Measurements from ENCODE around the gene PRELID3B.
"Not testable (repeated sequence)": the region's sequence is repeated elsewhere in the genome, so short reads cannot be mapped to it uniquely, and the experiment has no call there.

PRELID3B gene

DNA sequence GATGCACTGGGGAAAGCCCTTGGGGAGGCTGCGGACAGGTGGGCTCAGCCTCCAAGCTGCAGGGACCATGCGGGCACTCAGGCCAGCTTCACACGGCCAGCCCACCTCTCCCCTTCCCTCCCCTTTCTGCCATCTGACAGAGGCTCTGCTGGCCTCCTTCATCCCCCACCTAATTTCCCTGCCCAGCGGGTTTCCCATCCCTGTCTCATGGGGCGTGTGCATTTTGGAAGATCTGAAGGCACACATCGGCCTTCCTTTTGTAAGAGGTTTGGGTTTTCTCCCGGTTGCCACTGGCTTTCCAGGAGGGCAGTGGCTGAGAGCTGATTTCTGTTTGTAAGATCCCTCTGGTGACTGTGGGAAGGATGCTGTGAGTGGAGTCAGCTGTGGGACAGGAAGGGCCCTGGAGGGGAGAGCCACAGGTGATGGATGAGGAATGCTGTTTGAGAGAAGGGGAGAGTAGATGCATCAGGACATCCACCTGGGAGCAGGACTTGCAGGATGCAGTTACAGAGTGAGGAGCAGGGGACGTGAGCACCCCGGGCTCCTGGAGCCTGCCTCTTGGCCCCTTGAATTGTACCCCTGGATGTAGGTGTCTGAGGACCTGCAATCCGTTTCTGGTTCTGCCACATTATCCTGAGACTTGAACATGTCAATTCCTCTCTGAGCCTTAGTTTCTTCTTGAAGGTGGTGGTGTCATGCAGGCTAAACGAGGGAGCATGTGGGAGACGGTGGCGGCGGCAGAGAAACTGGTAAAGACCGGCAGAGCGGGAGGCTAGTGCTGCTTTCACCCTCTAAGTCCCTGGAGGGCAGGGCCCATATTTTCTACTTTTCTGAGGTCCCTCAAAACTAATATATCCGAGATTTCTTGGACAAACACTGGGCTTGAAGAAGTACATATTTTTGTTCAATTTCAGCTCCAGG lies 29.3 kb downstream of the PRELID3B start:
- TF ChIP-seq, protein P1, sequence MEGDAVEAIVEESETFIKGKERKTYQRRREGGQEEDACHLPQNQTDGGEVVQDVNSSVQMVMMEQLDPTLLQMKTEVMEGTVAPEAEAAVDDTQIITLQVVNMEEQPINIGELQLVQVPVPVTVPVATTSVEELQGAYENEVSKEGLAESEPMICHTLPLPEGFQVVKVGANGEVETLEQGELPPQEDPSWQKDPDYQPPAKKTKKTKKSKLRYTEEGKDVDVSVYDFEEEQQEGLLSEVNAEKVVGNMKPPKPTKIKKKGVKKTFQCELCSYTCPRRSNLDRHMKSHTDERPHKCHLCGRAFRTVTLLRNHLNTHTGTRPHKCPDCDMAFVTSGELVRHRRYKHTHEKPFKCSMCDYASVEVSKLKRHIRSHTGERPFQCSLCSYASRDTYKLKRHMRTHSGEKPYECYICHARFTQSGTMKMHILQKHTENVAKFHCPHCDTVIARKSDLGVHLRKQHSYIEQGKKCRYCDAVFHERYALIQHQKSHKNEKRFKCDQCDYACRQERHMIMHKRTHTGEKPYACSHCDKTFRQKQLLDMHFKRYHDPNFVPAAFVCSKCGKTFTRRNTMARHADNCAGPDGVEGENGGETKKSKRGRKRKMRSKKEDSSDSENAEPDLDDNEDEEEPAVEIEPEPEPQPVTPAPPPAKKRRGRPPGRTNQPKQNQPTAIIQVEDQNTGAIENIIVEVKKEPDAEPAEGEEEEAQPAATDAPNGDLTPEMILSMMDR (IDR thresholded peaks at IDR 0.05; ENCODE audit: low read depth, low read length, missing control alignments), result no peak
- no peak overlapping the region for H3K4me3 ChIP-seq (ENCODE audit: low read depth, low read length)
- DNase-seq (ENCODE audit: low read depth), result no peak

DNA sequence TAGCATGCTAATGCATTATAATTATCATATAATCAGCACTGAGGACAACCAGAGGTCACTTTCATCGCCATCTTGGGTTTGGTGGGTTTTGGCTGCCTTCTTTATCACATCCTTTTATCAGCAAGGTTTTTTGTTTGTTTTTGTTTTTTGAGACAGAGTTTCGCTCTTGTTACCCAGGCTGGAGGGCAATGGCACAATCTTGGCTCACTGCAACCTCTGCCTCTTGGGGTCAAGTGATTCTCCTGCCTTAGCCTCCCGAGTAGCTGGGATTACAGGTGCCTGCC lies 30.8 kb downstream of the PRELID3B start:
- not testable (repeated sequence) for DNase-seq (ENCODE audit: low read depth); H3K4me3 ChIP-seq (ENCODE audit: low read depth, low read length)

DNA sequence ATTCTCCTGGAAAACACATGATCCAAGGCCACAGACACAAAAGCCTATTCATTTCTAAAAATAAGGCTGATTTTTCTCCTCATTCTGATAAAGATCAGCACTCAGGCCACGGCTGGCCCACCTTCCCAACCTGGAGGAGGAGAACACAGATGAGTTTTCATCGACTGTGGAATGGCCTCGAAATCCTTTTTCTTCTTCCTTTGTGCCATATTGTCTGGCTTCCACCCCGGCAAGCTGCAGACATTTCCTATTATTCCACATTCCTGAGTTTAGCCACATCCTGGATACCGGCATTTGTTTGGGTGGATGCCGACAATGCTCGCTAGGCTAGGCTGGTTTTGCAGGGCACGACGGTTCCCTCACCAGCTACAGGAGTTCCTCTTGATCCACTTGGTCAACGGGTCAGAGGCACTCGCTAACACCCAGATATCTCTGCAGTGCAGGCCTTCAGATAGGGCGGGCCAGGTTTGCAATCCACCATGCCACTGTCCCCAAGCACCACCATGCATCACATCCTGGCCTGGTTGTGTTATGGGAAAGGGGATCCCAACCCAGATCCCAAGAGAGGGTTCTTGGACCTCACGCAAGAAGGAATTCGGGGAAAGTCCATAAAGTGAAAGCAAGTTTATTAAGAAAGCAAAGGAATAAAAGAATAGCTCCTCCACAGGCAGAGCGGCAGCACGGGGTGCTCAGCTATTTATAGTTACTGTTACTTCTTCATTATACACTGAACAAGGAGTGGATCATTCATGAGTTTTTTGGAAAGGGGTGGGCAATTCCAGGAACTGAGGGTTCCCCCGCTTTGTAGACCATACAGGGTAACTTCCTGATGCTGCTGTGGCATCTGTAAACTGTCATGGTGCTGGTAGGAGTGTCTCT lies 31.4 kb downstream of the PRELID3B start:
- no peak overlapping the region for H3K4me3 ChIP-seq (ENCODE audit: low read depth, low read length)
- no peak for DNase-seq (ENCODE audit: low read depth)
- TF ChIP-seq, protein P1 (IDR thresholded peaks at IDR 0.05; ENCODE audit: low read depth, low read length, missing control alignments), result no peak

DNA sequence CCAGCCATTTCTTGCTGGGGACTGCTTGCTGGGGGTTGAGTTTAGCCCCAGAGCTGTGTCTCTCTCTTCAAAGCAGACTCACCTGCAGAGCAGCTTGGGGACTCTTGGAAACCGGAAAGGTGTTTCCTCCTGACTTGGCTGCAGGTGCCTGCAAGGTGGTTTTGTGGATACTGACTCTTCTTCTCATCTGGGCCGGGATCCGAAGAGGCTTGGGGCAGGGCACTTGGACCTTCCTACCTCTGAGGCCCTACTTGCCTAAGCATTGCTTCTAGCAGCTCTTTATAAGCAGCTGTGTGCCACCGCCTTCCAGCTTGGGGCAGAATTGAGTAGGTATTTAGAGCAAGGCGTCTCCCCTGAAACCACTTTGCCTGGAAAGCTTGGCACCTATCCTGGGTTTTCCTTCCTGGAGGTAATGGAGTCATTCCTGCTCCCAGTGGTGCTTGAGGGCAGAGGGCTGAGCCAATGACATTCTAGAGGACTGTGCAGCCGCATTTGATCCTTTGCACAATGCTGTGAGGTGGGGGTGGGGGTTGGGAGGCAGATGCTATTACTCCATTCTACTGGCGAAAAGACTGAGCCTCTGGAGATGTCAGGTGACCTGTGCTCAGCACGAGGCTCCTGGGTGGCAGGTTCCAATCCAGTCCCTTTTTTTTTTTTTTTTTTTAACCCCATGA lies 32.1 kb downstream of the PRELID3B start:
- H3K4me3 ChIP-seq (ENCODE audit: low read depth, low read length), result no peak overlapping the region
- TF ChIP-seq, protein P1 (IDR thresholded peaks at IDR 0.05; ENCODE audit: low read depth, low read length, missing control alignments), result no peak
- no peak for DNase-seq (ENCODE audit: low read depth)

DNA sequence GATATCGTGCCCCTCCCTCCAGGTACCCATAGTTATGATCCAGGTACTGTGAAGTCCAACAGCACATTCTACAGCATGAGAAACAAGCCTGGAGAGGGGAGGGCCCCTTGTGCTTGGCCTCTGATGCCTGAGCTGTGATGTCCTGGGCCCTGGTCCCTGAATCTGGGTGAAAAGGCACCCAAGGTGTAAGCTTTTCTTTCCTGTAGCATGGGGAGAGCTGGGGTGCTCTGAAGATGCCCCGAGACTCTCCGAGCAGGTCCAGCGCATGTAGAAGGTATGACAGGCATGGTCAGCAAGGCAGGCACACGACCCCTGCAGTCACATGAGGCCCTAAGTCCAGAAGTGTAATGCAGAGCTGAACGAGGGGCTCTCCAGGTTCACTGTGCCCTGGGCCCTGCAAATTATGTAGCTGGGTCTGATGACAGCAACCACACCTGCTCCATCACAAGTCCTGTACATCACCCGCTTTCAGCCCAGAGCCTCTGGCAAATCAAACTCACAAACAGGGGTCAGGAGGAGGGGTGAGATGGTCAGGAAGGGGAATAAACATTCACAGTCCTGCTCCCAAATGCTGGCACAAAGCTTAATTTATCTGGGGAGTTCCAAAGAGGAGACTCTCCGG lies 33.8 kb downstream of the PRELID3B start:
- no peak for DNase-seq (ENCODE audit: low read depth)
- TF ChIP-seq, protein P1 (IDR thresholded peaks at IDR 0.05; ENCODE audit: low read depth, low read length, missing control alignments), result no peak

DNA sequence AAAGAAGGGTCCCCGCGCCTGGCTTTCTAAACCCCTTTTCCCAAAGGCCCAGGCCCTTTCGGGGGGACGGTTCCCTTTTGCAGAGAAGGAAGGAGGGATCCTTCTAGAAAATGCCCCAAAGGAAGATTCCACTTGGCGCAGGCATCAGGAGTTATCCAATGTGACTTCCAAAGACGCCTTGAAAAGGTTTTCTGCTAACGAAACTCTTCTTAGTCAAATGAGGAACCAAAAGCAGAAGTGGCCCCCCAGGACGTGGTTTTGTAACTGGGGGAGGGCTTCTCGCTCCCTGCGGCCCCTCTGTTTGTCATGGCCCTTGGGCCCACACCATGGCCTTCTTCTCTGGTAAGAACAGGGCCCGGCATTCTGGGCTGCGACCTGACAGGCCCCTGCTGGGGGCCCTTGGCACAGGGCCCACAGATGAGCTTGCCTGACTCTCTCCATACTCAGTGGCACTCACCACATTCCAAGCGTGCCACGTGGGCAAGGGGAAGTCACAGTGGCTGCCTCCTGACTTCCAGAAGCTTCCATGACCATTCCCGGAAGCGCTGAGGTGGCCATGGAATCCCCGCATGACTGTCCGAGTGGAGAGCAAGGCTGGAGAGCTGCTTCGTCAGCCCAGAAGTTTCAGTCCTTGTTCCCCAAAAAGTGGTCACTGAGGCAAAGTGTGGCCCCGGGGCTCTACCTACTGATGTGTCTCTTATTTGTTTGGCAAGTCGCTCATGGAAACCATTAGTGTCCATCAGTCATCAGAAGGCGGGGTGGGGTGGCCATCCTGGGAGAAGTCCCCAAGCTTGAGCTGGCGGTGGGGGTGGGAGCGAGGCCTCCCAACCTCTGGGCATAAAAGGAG lies 34.7 kb downstream of the PRELID3B start:
- peak overlapping the region; percentile 76 for H3K4me3 ChIP-seq (ENCODE audit: low read depth, low read length)
- TF ChIP-seq, protein P1 (IDR thresholded peaks at IDR 0.05; ENCODE audit: low read depth, low read length, missing control alignments), result no peak
- peak; percentile 90 for DNase-seq (ENCODE audit: low read depth)

More for the DNA sequence above, 33.8 kb downstream of the PRELID3B start:
- H3K4me3 ChIP-seq (ENCODE audit: low read depth, low read length), result no peak overlapping the region

All from GM12864 (cell line).